ENCODE measurements around the gene GUCA1A.

DNA sequence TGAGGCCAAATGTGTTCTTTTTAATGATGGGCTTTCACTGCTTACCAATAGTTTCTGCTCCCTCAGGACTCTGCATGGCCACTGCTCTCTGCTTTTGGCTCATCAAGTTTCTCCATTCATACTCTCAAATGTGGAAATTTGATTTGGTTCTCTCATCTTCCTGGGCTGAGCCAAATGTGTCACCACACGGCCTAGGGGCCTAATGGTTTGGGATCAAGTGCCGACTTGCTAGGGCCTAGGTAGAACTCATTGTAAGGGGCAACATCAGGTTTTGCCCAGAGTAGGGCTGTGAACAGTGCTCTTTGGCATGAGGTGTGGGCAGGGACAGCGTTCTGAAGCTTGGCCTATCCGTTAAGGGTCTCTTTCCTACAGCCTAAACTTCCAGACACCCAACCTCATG, 48.4 kb downstream of the GUCA1A start:
- TF ChIP-seq POLR2A (IDR thresholded peaks at IDR 0.05; ENCODE audit: extremely low read depth, insufficient read length) (no peak), MYC (IDR thresholded peaks at IDR 0.05; ENCODE audit: low read depth, low read length) (no peak)
- TF ChIP-seq, protein P1, sequence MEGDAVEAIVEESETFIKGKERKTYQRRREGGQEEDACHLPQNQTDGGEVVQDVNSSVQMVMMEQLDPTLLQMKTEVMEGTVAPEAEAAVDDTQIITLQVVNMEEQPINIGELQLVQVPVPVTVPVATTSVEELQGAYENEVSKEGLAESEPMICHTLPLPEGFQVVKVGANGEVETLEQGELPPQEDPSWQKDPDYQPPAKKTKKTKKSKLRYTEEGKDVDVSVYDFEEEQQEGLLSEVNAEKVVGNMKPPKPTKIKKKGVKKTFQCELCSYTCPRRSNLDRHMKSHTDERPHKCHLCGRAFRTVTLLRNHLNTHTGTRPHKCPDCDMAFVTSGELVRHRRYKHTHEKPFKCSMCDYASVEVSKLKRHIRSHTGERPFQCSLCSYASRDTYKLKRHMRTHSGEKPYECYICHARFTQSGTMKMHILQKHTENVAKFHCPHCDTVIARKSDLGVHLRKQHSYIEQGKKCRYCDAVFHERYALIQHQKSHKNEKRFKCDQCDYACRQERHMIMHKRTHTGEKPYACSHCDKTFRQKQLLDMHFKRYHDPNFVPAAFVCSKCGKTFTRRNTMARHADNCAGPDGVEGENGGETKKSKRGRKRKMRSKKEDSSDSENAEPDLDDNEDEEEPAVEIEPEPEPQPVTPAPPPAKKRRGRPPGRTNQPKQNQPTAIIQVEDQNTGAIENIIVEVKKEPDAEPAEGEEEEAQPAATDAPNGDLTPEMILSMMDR (IDR thresholded peaks at IDR 0.05; ENCODE audit: low read depth, low read length), result no peak
